HG02840 (cell line): Measurements from ENCODE around the gene GPR137B.

Source experiments
- ATAC-seq: cut with Tn5 transposase; IDR thresholded peaks from one replicate; pipeline ENCODE4 v1.9.1; 2021; ENCODE audit warnings: mild to moderate bottlenecking, moderate library complexity, moderate number of reproducible peaks; ENCODE audit not compliant: unreplicated experiment, low FRiP score

The GPR137B gene

DNA sequence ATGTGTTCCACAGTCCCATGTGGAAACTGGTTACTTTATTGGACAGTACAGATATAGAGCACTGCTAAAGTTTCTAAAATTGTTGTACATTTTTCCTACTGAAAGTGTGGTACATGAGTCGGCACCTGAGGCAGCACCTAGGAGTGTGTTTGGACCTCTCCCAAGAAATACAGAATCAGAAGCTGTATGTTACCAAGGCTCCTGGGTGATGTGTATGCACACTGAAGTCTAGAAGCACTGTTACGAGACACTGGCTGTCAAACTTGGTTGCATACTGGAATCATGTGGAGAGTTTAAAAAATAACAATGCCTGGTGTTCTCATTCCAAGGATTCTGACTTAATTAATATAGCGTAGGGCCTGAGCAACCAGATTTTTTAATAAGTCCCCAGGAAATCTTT lies 92.8 kb downstream of the GPR137B start:
- ATAC-seq, result no peak

DNA sequence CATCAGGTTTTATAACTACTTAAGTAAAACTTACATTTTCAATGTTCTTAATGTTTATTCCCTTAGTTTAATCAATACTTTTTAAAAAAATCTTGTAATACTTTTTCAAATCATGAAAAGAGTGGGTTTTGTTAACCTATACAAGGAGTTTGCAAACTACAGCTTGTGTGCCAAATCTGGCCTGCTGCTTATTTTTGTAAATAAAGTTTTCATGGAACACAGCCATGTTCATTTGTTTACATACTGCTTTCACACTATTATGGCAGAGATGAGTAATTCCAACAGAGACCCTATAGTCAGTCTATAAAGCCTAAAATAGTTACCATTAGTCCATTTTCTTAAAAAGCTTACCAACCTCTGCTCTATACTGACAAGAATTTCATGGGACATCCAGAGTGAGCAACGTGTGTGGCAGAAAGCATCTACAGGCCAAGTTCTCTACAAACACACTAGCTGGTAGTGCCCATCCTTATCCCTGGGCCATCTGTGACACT lies 96.8 kb downstream of the GPR137B start:
- no peak for ATAC-seq

DNA sequence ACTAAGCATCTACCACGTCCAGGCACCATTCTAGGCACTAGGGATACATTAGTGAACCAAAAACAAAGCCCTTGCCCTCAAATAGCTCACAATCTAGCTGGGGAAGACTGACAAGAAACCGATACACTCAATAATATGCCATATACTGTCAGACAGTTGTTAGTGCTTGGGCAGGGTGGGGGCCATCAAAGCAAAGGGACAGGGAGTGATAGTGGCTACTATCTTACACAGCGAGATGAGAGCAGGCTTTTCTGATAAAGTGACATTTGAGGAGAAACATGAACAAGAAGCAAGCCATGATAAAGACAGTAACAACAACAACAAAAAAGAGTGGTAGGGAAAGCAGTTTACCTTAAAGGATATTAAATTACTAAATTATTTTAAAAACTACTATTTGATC lies 98.3 kb downstream of the GPR137B start:
- no peak for ATAC-seq

DNA sequence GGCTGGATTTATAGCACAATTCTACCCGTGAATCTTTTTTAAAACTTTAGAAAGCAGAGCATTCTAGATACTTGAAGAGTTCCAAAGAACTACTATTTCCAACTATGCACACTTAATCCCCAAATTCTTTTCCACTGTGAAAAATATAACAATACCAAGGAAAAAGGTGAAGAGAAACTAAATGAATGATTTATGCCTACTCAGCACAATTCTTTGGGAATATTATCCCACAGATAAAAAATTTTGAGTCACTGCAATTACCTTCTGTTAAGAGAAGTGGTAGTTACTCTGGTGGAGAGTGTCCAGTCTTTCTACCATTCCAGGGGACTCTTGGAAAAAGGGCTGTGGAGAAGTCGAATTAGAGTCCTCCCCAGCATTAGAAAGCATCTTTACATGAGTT lies 100.2 kb downstream of the GPR137B start:
- ATAC-seq, result no peak

DNA sequence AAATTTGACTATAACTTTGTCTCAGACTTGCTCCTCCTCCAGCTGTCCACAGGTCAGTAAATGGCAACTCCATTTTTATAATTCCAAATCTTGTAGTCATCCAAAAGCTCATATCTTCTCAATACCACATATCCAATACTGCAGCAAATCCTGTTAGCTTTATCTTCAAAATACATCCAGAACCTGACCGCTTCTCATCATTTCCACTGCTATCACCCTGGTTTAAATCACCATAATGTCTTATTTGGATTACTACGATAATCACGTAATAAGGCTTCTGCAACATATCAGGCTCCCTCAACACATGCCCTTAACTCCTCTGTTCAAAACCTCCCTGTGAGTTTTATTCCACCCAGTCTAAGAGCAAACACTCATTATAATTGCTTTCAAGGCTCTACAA lies 104.9 kb downstream of the GPR137B start:
- ATAC-seq, result no peak

DNA sequence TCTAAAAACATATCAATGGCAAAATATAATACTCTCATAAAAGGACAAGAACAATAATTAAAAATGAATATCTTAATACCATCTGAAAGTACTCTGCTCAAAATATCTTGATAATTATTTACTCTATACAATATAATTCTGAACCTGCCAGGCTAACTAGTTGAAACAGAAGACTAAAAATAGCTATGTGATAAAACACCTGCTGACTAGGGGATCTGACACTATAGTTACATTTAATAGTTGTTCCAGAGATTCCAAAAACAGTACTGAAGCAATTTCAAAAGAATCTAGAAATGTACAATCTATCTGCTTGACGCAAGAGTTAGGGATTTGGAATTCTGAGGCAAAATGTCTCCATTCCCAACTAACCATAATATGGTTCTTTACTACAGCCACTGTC lies 109.2 kb downstream of the GPR137B start:
- ATAC-seq, result no peak

DNA sequence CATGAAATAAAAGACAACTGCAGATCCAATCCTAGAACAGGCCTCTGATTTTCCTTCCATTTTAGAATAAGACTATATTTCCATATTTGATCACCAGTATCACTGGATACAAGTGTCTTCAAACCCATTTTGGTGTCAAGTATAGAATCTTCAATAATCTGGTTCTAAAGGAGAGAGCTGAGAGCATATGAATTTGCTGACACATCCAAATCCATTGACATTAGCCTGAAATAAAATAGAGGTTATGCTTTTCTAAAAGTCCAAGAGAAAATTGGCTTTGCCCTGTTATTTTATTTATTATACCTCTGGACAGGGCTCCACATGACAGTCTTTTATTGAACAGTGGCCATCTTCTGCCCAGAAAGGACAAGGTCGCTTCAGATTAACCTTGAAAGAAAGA lies 110.8 kb downstream of the GPR137B start:
- no peak for ATAC-seq

DNA sequence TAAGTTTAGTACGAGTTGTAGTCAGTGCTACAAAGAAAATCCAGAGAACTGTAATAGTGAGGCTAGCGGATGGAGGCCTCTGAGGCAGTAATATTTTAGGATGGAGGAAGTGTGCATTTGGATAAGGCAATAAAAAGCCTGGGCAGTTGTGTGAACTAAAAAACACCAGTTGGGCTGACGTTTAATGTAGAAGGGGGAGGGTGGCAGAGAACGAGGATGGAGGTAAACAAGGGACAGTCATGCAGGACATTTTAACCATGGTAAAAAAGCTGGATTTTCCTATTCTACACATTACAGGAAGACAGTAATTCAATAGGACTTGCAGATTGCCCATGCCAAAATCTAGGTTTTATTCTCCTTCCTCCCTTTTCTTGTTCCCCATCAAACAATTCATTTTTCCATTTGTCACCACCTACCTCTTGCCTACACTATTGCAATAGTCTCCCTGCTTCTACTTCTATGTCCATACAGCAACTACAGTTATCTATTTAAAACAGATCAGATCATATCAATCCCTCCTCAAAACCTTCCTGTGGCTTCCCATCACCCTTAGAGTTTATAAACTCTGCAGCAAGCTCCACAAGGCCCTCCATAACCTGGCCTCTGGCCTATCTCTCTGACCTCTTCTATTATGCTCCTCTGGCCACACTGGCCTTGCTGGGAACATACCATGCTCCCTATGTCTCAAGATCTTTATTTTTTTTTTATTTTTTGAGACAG lies 111.7 kb downstream of the GPR137B start:
- ATAC-seq, result no peak

DNA sequence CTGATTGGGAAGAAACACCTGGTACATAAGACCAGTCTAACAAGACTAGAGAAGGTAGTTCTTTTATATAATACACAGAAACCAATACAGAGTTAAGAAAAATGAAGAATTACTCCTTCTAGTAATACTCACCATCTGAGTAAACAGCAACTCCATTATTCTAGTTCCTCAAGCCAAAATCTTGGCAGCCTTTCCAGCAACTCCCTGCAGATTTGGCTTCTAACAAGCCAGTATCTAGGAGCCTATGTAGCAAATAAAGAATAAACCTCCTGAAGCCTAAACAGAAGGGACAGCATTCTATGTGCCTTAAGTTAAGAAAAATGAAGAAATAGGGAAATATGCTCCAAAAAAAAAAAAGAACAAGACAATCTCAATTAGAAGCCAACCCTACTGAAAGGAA lies 114.9 kb downstream of the GPR137B start:
- ATAC-seq, result no peak

DNA sequence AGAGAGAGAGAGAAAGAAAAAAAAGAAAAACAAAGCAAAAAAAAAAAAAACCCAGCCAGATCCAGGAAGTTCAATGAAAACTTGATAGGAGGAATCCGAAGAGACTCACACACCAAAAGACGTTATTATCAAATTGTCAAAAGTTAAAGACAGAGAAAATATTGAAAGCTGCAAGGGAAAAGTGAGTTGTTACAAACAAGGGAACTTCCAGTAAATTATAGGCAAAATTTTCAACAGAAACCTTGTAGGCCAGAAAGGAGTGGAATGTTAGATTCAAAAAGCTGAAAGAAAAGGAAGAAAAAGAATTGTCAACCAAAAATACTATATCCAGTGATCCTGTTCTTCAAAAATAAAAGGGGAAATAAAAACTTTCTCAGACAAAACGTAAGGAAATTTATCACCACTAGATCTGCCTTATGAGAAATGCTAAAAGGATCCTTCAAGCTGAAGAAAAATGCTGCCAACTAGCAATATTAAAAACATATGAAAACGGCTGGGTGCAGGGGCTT lies 115.8 kb downstream of the GPR137B start:
- no peak for ATAC-seq
